GM19452 (cell line): ENCODE data around the gene GALNT2.
A peak's percentile ranks its signal among the peaks of the same experiment; 100 is the strongest.

Source experiments
- ATAC-seq: cut with Tn5 transposase; IDR thresholded peaks from one replicate; pipeline ENCODE4 v1.9.1; 2021; ENCODE audit not compliant: unreplicated experiment

The GALNT2 gene

GRCh38 chr1:230087028-230087716 is 20.1 kb downstream of the GALNT2 start:
- no peak for ATAC-seq

GRCh38 chr1:230087717-230088105 is 20.7 kb downstream of the GALNT2 start:
- no peak for ATAC-seq

GRCh38 chr1:230090194-230090711 is 23.2 kb downstream of the GALNT2 start:
- ATAC-seq = no peak

- no peak for ATAC-seq
Observed at GRCh38 chr1:230091473-230092231, 24.6 kb downstream of the GALNT2 start.

- no peak for ATAC-seq
Observed at GRCh38 chr1:230094746-230095145, 27.7 kb downstream of the GALNT2 start.

GRCh38 chr1:230095938-230096337 is 28.9 kb downstream of the GALNT2 start:
- no peak for ATAC-seq

- ATAC-seq = no peak
Observed at GRCh38 chr1:230097370-230097769, 30.3 kb downstream of the GALNT2 start.

GRCh38 chr1:230098723-230099122 is 31.7 kb downstream of the GALNT2 start:
- no peak for ATAC-seq

GRCh38 chr1:230099465-230099864 is 32.4 kb downstream of the GALNT2 start:
- ATAC-seq = no peak

GRCh38 chr1:230100932-230101331 is 33.9 kb downstream of the GALNT2 start:
- ATAC-seq = no peak

GRCh38 chr1:230101556-230101955 is 34.5 kb downstream of the GALNT2 start:
- no peak for ATAC-seq

GRCh38 chr1:230102046-230102445 is 35.0 kb downstream of the GALNT2 start:
- no peak for ATAC-seq

GRCh38 chr1:230102472-230102871 is 35.4 kb downstream of the GALNT2 start:
- ATAC-seq = no peak

- no peak for ATAC-seq
Observed at GRCh38 chr1:230103306-230104173, 36.5 kb downstream of the GALNT2 start.

- peak; percentile 40 for ATAC-seq
Observed at GRCh38 chr1:230104395-230105244, 37.6 kb downstream of the GALNT2 start.

- no peak for ATAC-seq
Observed at GRCh38 chr1:230105245-230105753, 38.3 kb downstream of the GALNT2 start.

- peak; percentile 35 for ATAC-seq
Observed at GRCh38 chr1:230105754-230106625, 39.0 kb downstream of the GALNT2 start.

- no peak for ATAC-seq
Observed at GRCh38 chr1:230107941-230108340, 40.9 kb downstream of the GALNT2 start.

- ATAC-seq = no peak
Observed at GRCh38 chr1:230108580-230108979, 41.5 kb downstream of the GALNT2 start.
